Heart left ventricle (tissue), 13 donors: Measurements from ENCODE around the gene SP5.

Source experiments
- POLR2A ChIP-seq, 2 donors: fragments of 450-650 bp; IDR thresholded peaks; one replicate each; pipeline ENCODE4 v1.6.1; 2017; ENCODE audit warnings: antibody characterized with exemption in 2 of 2, mild to moderate bottlenecking in 2 of 2, moderate library complexity in 2 of 2
- TF ChIP-seq, protein P1 (sequence below), 12 donors: fragments of 200-600 bp; sonication (generic) in 4 of 12; IDR thresholded peaks; one replicate each; pipeline versions ENCODE4 v1.5.0 to v1.8.0; 2018 to 2022; ENCODE audit warnings: antibody characterized with exemption in 12 of 12, mild to moderate bottlenecking in 5 of 12
- donor health status: ischemic (EF 13 %, LVEDD 7.1; RV severe dilation, severe dysfunction).
- donor health status: DM: no; HTN: yes; CAD: no.
- donor health status: DM: no; HTN: no; CAD: no.
- donor health status: ischemic (EF 25% LVEDD 6.9; RV normal size, moderate dysfunction).
- donor health status: ischemic (EF 25% LVEDD 5.7; RV mildly dilated, moderate dysfunction).
- donor health status: ischemic (EF 35%, LVEDD 5.7; RV mildly dilated, moderate dysfunction).
- donor health status: nonischemic (EF 11% LVEDD 7.7; RV severe dilation, severe dysfunction).
- donor health status: DM: yes; HTN: yes; CAD: no.
- donor health status: PGD.
- donor health status: ischemic (EF 29% LVEDD 5.4; RV normal size, mild dysfunction).
- donor health status: nonischemic (EF 23%, LVEDD 6.1; RV moderate dilation, normal function).

DNA sequence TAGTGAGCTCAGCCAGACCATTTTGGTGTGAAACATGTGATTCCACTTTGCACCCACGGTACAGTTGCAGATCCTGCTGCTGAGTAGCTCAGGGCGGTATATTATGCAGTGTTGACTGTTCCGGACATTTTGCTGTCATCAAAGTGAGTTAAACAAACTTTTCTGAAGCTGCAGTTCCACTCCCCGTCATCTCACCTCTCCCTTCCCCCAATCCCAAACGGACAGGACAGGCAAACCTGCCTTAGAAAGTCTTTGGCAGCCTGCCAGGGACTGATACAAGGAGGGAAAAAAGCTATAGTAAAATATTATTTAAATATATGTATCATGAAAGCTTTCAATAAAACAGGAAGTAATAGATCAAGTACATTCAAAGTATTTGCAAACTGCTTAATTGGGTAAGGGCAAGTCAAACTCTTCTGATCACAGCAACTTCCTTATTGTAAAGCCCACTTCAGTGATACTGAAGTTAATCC, 35.5 kb upstream of the SP5 start:
- TF ChIP-seq POLR2A (IDR thresholded peaks at IDR 0.05), result no peak
- TF ChIP-seq, protein P1, sequence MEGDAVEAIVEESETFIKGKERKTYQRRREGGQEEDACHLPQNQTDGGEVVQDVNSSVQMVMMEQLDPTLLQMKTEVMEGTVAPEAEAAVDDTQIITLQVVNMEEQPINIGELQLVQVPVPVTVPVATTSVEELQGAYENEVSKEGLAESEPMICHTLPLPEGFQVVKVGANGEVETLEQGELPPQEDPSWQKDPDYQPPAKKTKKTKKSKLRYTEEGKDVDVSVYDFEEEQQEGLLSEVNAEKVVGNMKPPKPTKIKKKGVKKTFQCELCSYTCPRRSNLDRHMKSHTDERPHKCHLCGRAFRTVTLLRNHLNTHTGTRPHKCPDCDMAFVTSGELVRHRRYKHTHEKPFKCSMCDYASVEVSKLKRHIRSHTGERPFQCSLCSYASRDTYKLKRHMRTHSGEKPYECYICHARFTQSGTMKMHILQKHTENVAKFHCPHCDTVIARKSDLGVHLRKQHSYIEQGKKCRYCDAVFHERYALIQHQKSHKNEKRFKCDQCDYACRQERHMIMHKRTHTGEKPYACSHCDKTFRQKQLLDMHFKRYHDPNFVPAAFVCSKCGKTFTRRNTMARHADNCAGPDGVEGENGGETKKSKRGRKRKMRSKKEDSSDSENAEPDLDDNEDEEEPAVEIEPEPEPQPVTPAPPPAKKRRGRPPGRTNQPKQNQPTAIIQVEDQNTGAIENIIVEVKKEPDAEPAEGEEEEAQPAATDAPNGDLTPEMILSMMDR (IDR thresholded peaks at IDR 0.05), result no peak
